MM.1S (cell line): ENCODE measurements around the gene PSMA8.
"Not testable (repeated sequence)": the region's sequence is repeated elsewhere in the genome, so short reads cannot be mapped to it uniquely, and the experiment has no call there.

ENCODE experiments used
- CTCF ChIP-seq: fragments of 300-600 bp; sonication (generic); IDR thresholded peaks from 2 replicates; pipeline ENCODE4 v1.5.1; 2016; ENCODE audit warnings: antibody characterized with exemption, low read length, mixed read lengths
- EZH2phosphoT487 ChIP-seq: fragments of 300-600 bp; sonication (generic); IDR thresholded peaks from 2 replicates; pipeline ENCODE4 v1.6.1; 2018; ENCODE audit warnings: antibody characterized with exemption, low read length

DNA sequence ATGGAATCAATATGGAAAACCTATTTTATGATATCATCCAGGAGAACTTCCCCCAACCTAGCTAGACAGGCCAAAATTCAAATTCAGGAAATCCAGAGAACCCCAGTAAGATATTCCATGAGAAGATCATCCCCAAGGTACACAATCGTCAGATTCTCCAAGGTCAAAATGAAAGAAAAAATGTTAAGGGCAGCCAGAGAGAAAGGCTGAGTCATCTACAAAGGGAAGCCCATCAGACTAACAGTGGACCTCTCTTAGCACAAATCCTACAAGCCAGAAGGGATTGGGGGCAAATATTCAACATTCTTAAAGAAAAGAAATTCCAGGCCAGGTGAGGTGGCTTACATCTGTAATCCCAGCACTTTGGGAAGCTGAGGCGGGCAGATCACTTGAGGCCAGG lies 11.7 kb upstream of the PSMA8 start:
- TF ChIP-seq CTCF, EZH2phosphoT487: not testable (repeated sequence)
